Dermis blood vessel endothelial cell (primary cell): Measurements from ENCODE around the gene BMPR2. TPM values are rescaled to one million over a fixed set of nuclear protein-coding genes. Genes with fewer than 3 reads are reported as not detected.
"Not testable (repeated sequence)": the region's sequence is repeated elsewhere in the genome, so short reads cannot be mapped to it uniquely, and the experiment has no call there.

Experiments used
- DNase-seq: peaks from one replicate; pipeline ENCODE4 v3.0.0; 2010
- total RNA-seq: library from RNA; depleted of rRNA; stranded (reverse); fragments of >200 nt; gene quantifications from 2 replicates; pipeline ENCODE4 v1.2.3, GENCODE V29; 2014

Gene BMPR2
- 50.9 and 85.8 TPM in 2 replicates for total RNA-seq

GRCh38 chr2:202375609-202376408 lies at the start of gene BMPR2:
BMPR2 (plus strand) TSS chr2:202376327; CDS start chr2:202377475, 1,148 bp downstream.
- DNase-seq: peak; percentile 95

- DNase-seq: no peak
Measured at GRCh38 chr2:202327858-202328257, 48.3 kb upstream of the BMPR2 start.

- peak; percentile 97 for DNase-seq
Measured at GRCh38 chr2:202335791-202336467, 40.2 kb upstream of the BMPR2 start.

GRCh38 chr2:202337151-202337550 lies 39.0 kb upstream of the BMPR2 start:
- DNase-seq: peak; percentile 51

- no peak for DNase-seq
Measured at GRCh38 chr2:202337706-202338346, 38.3 kb upstream of the BMPR2 start.

GRCh38 chr2:202339071-202339870 lies 36.9 kb upstream of the BMPR2 start:
- peak; percentile 51 for DNase-seq

GRCh38 chr2:202344178-202344577 lies 31.9 kb upstream of the BMPR2 start:
- peak; percentile 19 for DNase-seq

- DNase-seq: no peak
Measured at GRCh38 chr2:202346180-202346579, 29.9 kb upstream of the BMPR2 start.

GRCh38 chr2:202353430-202353829 lies 22.7 kb upstream of the BMPR2 start:
- no peak for DNase-seq

- DNase-seq: no peak
Measured at GRCh38 chr2:202355993-202356505, 20.1 kb upstream of the BMPR2 start.

- DNase-seq: not testable (repeated sequence)
Measured at GRCh38 chr2:202358924-202359323, 17.2 kb upstream of the BMPR2 start.

GRCh38 chr2:202360646-202361045 lies 15.5 kb upstream of the BMPR2 start:
- DNase-seq: no peak

GRCh38 chr2:202361108-202361507 lies 15.0 kb upstream of the BMPR2 start:
- no peak for DNase-seq

GRCh38 chr2:202373490-202373889 lies 2.6 kb upstream of the BMPR2 start:
- DNase-seq: peak; percentile 85

- DNase-seq: not testable (repeated sequence)
Measured at GRCh38 chr2:202374383-202374782, 1.7 kb upstream of the BMPR2 start.

- peak; percentile 94 for DNase-seq
Measured at GRCh38 chr2:202375033-202375608, 1.0 kb upstream of the BMPR2 start.

GRCh38 chr2:202376460-202377206 lies 506 bp downstream of the BMPR2 start:
- DNase-seq: peak; percentile 53

- peak; percentile 54 for DNase-seq
Measured at GRCh38 chr2:202377207-202377761, 1.2 kb downstream of the BMPR2 start.

GRCh38 chr2:202378001-202378400 lies 1.9 kb downstream of the BMPR2 start:
- DNase-seq: no peak

GRCh38 chr2:202378662-202379358 lies 2.7 kb downstream of the BMPR2 start:
- peak; percentile 18 for DNase-seq
